ENCODE measurements around the gene WBP2. TPM values are rescaled to one million over a fixed set of nuclear protein-coding genes. Genes with fewer than 3 reads are reported as not detected.

The WBP2 gene
- total and polyA plus RNA-seq, 2 of the 13 experiments (the other 11 are each of a cell fraction or from before 2014, with no cell fraction given), result 29.2 to 29.5 TPM

DNA sequence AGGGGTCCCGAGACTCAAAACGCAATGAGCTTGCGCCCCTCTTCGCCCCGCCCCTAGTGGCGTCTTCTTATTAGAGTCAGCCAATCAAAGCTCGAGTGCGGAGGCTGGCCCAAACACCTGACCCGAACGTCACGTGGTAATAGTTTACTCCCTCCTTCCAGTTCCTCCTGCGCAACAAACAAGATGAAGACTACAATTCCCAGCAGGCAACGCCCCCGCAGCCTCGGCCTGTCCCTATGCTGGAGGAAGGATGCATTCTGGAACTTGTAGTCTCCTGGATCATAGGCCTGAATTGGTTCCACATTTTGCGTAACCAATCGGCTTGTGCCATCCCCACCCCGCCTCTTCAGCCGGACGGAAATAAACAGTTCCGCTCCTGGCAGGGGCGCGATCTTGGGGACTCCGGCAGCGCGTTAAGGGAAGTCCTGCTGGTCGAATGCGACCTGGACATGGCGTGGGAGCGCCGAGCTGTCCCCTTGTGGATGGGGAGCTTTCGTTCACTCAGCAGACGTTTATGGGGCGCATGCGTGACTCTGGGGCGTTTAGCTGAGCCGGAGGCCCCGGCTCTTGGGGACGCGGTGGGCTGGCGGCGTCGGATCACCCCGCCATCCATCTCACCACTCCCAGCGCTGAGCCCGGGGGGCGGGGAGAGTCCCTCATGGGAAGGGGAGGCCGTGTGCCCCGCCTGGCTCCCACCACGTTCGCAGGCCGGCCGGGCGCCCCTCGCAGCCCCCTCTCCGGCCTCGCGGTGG, at the start of gene WBP2 (continued):
- TF ChIP-seq, protein P1, sequence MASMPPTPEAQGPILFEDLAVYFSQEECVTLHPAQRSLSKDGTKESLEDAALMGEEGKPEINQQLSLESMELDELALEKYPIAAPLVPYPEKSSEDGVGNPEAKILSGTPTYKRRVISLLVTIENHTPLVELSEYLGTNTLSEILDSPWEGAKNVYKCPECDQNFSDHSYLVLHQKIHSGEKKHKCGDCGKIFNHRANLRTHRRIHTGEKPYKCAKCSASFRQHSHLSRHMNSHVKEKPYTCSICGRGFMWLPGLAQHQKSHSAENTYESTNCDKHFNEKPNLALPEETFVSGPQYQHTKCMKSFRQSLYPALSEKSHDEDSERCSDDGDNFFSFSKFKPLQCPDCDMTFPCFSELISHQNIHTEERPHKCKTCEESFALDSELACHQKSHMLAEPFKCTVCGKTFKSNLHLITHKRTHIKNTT (CRISPR knock-in tag; IDR thresholded peaks at IDR 0.05), result peak; percentile 98; the same call in 1 of the 2 replicates
- peak; percentile 80; the same call in 1 of the 2 replicates for TF ChIP-seq SMAD3 (CRISPR knock-in tag; IDR thresholded peaks at IDR 0.05)
- TF ChIP-seq, protein P2, sequence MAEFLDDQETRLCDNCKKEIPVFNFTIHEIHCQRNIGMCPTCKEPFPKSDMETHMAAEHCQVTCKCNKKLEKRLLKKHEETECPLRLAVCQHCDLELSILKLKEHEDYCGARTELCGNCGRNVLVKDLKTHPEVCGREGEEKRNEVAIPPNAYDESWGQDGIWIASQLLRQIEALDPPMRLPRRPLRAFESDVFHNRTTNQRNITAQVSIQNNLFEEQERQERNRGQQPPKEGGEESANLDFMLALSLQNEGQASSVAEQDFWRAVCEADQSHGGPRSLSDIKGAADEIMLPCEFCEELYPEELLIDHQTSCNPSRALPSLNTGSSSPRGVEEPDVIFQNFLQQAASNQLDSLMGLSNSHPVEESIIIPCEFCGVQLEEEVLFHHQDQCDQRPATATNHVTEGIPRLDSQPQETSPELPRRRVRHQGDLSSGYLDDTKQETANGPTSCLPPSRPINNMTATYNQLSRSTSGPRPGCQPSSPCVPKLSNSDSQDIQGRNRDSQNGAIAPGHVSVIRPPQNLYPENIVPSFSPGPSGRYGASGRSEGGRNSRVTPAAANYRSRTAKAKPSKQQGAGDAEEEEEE (CRISPR knock-in tag; IDR thresholded peaks at IDR 0.05; ENCODE audit: borderline replicate concordance), result no peak; the same call in 1 of the 2 replicates
- TF ChIP-seq TAF15 (IDR thresholded peaks at IDR 0.05; ENCODE audit: low read depth, low read length, poor library complexity, severe bottlenecking), result peak; percentile 33
- no peak for TF ChIP-seq NR2F1 (CRISPR knock-in tag; IDR thresholded peaks at IDR 0.05)
- peak; percentile 90 for TF ChIP-seq REPIN1 (CRISPR knock-in tag; IDR thresholded peaks at IDR 0.05; ENCODE audit: borderline replicate concordance, low read depth)
- TF ChIP-seq ZNF558 (CRISPR knock-in tag; IDR thresholded peaks at IDR 0.05; ENCODE audit: borderline replicate concordance), result no peak
- peak; percentile 88 for TF ChIP-seq KLF11 (CRISPR knock-in tag; IDR thresholded peaks at IDR 0.05)
- TF ChIP-seq SKI (IDR thresholded peaks at IDR 0.05; ENCODE audit: partially characterized antibody), result peak; percentile 48
- no peak for TF ChIP-seq SP1 (IDR thresholded peaks at IDR 0.05)
- peak; percentile 88 for TF ChIP-seq SP1 (CRISPR knock-in tag; IDR thresholded peaks at IDR 0.05)
- no peak; the same call in 1 of the 2 replicates for TF ChIP-seq ZNF329 (CRISPR knock-in tag; IDR thresholded peaks at IDR 0.05; ENCODE audit: low read depth)
- TF ChIP-seq FOXK2 (IDR thresholded peaks at IDR 0.05), result peak; percentile 78
- no peak; the same call in 1 of the 2 replicates for TF ChIP-seq RELA (CRISPR knock-in tag; IDR thresholded peaks at IDR 0.05)
- TF ChIP-seq, protein P3, sequence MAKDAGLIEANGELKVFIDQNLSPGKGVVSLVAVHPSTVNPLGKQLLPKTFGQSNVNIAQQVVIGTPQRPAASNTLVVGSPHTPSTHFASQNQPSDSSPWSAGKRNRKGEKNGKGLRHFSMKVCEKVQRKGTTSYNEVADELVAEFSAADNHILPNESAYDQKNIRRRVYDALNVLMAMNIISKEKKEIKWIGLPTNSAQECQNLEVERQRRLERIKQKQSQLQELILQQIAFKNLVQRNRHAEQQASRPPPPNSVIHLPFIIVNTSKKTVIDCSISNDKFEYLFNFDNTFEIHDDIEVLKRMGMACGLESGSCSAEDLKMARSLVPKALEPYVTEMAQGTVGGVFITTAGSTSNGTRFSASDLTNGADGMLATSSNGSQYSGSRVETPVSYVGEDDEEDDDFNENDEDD (CRISPR knock-in tag; IDR thresholded peaks at IDR 0.05; ENCODE audit: borderline replicate concordance), result peak; percentile 37; the same call in 1 of the 2 replicates
- TF ChIP-seq IKZF1 (IDR thresholded peaks at IDR 0.05), result no peak
- TF ChIP-seq, protein P4, sequence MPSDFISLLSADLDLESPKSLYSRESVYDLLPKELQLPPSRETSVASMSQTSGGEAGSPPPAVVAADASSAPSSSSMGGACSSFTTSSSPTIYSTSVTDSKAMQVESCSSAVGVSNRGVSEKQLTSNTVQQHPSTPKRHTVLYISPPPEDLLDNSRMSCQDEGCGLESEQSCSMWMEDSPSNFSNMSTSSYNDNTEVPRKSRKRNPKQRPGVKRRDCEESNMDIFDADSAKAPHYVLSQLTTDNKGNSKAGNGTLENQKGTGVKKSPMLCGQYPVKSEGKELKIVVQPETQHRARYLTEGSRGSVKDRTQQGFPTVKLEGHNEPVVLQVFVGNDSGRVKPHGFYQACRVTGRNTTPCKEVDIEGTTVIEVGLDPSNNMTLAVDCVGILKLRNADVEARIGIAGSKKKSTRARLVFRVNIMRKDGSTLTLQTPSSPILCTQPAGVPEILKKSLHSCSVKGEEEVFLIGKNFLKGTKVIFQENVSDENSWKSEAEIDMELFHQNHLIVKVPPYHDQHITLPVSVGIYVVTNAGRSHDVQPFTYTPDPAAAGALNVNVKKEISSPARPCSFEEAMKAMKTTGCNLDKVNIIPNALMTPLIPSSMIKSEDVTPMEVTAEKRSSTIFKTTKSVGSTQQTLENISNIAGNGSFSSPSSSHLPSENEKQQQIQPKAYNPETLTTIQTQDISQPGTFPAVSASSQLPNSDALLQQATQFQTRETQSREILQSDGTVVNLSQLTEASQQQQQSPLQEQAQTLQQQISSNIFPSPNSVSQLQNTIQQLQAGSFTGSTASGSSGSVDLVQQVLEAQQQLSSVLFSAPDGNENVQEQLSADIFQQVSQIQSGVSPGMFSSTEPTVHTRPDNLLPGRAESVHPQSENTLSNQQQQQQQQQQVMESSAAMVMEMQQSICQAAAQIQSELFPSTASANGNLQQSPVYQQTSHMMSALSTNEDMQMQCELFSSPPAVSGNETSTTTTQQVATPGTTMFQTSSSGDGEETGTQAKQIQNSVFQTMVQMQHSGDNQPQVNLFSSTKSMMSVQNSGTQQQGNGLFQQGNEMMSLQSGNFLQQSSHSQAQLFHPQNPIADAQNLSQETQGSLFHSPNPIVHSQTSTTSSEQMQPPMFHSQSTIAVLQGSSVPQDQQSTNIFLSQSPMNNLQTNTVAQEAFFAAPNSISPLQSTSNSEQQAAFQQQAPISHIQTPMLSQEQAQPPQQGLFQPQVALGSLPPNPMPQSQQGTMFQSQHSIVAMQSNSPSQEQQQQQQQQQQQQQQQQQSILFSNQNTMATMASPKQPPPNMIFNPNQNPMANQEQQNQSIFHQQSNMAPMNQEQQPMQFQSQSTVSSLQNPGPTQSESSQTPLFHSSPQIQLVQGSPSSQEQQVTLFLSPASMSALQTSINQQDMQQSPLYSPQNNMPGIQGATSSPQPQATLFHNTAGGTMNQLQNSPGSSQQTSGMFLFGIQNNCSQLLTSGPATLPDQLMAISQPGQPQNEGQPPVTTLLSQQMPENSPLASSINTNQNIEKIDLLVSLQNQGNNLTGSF (CRISPR knock-in tag; IDR thresholded peaks at IDR 0.05), result no peak
- no peak for TF ChIP-seq NPAS2 (CRISPR knock-in tag; IDR thresholded peaks at IDR 0.05; ENCODE audit: borderline replicate concordance)
- no peak for TF ChIP-seq TCF7L2 (IDR thresholded peaks at IDR 0.05; ENCODE audit: low read depth, low read length)

Data from HepG2 (cell line).